Kidney glomerular epithelial cell (primary cell): ENCODE measurements around the gene ZNF280D.

Source experiments
- DNase-seq: peaks from one replicate; lab custom pipeline; 2025; lab: John Stamatoyannopoulos, UW

The ZNF280D gene

GRCh38 chr15:56744701-56745683, 11.7 kb upstream of the ZNF280D start:
- no peak for DNase-seq

GRCh38 chr15:56741541-56741940, 8.2 kb upstream of the ZNF280D start:
- no peak for DNase-seq

- no peak for DNase-seq
These were observed 6.8 kb upstream of the ZNF280D start for GRCh38 chr15:56739964-56740640.

GRCh38 chr15:56739474-56739873, 6.2 kb upstream of the ZNF280D start:
- no peak for DNase-seq

GRCh38 chr15:56737791-56738190, 4.5 kb upstream of the ZNF280D start:
- no peak for DNase-seq

- DNase-seq, result no peak
These were observed 3.8 kb upstream of the ZNF280D start for GRCh38 chr15:56736881-56737707.

- DNase-seq, result no peak
These were observed 3.0 kb upstream of the ZNF280D start for GRCh38 chr15:56736308-56736707.

GRCh38 chr15:56735589-56735988, 2.3 kb upstream of the ZNF280D start:
- no peak for DNase-seq

GRCh38 chr15:56734013-56734635, 815 bp upstream of the ZNF280D start:
- DNase-seq, result no peak

- peak; percentile 77 for DNase-seq
These were observed 498 bp downstream of the ZNF280D start for GRCh38 chr15:56732886-56733135.

GRCh38 chr15:56732135-56732885, 999 bp downstream of the ZNF280D start:
- DNase-seq, result no peak

GRCh38 chr15:56731548-56731947, 1.8 kb downstream of the ZNF280D start:
- no peak for DNase-seq

GRCh38 chr15:56729561-56729960, 3.7 kb downstream of the ZNF280D start:
- DNase-seq, result no peak

GRCh38 chr15:56725386-56725785, 7.9 kb downstream of the ZNF280D start:
- no peak for DNase-seq

GRCh38 chr15:56724232-56724631, 9.1 kb downstream of the ZNF280D start:
- DNase-seq, result no peak

GRCh38 chr15:56723787-56724186, 9.5 kb downstream of the ZNF280D start:
- no peak for DNase-seq

- DNase-seq, result no peak
These were observed 13.3 kb downstream of the ZNF280D start for GRCh38 chr15:56719774-56720555.

GRCh38 chr15:56719021-56719612, 14.2 kb downstream of the ZNF280D start:
- no peak for DNase-seq

- DNase-seq, result no peak
These were observed 14.7 kb downstream of the ZNF280D start for GRCh38 chr15:56718560-56718959.

GRCh38 chr15:56716334-56716733, 17.0 kb downstream of the ZNF280D start:
- DNase-seq, result no peak
